Measurements from ENCODE around the gene SLC23A2. TPM values are rescaled to one million over a fixed set of nuclear protein-coding genes. Genes with fewer than 3 reads are reported as not detected.

SLC23A2 gene
- polyA plus RNA-seq, 1 of the 3 experiments (the other 2 are of a cell fraction): 14.0 TPM

GRCh38 chr20:4962241-4962855 lies 39.0 kb downstream of the SLC23A2 start:
- no peak for DNase-seq
- TF ChIP-seq NFIC (IDR thresholded peaks at IDR 0.05; ENCODE audit: borderline replicate concordance) (no peak), FOXJ3 (CRISPR knock-in tag; IDR thresholded peaks at IDR 0.05) (no peak), TCF12 (IDR thresholded peaks at IDR 0.05) (no peak), NRF1 (IDR thresholded peaks at IDR 0.05; ENCODE audit: low read depth, low read length) (no peak), MAX (IDR thresholded peaks at IDR 0.05; ENCODE audit: low read depth) (no peak), GABPA (IDR thresholded peaks at IDR 0.05; ENCODE audit: low read depth) (no peak), CTCF (IDR thresholded peaks at IDR 0.05) (no peak), YY1 (IDR thresholded peaks at IDR 0.05; ENCODE audit: low read depth) (no peak), REST (IDR thresholded peaks at IDR 0.05; ENCODE audit: low read depth, low read length) (no peak), FOSL2 (IDR thresholded peaks at IDR 0.05; ENCODE audit: borderline replicate concordance, low read depth) (no peak), RCOR1 (IDR thresholded peaks at IDR 0.05; ENCODE audit: low read length) (no peak)
- TF ChIP-seq, protein P1, sequence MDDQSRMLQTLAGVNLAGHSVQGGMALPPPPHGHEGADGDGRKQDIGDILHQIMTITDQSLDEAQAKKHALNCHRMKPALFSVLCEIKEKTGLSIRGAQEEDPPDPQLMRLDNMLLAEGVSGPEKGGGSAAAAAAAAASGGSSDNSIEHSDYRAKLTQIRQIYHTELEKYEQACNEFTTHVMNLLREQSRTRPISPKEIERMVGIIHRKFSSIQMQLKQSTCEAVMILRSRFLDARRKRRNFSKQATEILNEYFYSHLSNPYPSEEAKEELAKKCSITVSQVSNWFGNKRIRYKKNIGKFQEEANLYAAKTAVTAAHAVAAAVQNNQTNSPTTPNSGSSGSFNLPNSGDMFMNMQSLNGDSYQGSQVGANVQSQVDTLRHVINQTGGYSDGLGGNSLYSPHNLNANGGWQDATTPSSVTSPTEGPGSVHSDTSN (IDR thresholded peaks at IDR 0.05): no peak
- TF ChIP-seq, protein P2, sequence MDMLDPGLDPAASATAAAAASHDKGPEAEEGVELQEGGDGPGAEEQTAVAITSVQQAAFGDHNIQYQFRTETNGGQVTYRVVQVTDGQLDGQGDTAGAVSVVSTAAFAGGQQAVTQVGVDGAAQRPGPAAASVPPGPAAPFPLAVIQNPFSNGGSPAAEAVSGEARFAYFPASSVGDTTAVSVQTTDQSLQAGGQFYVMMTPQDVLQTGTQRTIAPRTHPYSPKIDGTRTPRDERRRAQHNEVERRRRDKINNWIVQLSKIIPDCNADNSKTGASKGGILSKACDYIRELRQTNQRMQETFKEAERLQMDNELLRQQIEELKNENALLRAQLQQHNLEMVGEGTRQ (IDR thresholded peaks at IDR 0.05; ENCODE audit: borderline replicate concordance, low read depth, low read length): no peak
- H3K27ac ChIP-seq (ENCODE audit: low read depth in 2 of 2, low read length in 1 of 2): no peak overlapping the region
- no peaks in the 10 kb centered on the region for H3K9me3 ChIP-seq
- no peak overlapping the region for H3K4me2 ChIP-seq
- H3K27me3 ChIP-seq (ENCODE audit: insufficient read depth): no peaks in the 10 kb centered on the region
- H3K79me2 ChIP-seq (ENCODE audit: insufficient read depth): peaks cover 5% of the 10 kb centered on the region
- H3F3A ChIP-seq (replicated peaks; ENCODE audit: insufficient read depth): no peaks in the 10 kb centered on the region
- no peaks in the 10 kb centered on the region for H3K36me3 ChIP-seq (replicated peaks in 1 of 2; ENCODE audit: control insufficient read depth in 1 of 2, insufficient read depth in 2 of 2, low read length in 1 of 2)
- H3K9ac ChIP-seq: no peak overlapping the region
- ChIA-PET POLR2A (no interaction called here), CTCF (no interaction called here)
- no peaks in the 10 kb centered on the region; a peak in 1 of 4 replicates for H3K4me1 ChIP-seq (ENCODE audit: control insufficient read depth in 1 of 2, insufficient read depth in 2 of 2, low read depth in 1 of 2, low read length in 1 of 2)
- no peaks in the 10 kb centered on the region for H4K20me1 ChIP-seq (ENCODE audit: insufficient read depth)
- 85% methylated on average over 10 of the region's 10 CpGs for WGBS (ENCODE audit: low lambda C conversion rate)
- H3K4me3 ChIP-seq (ENCODE audit: low read depth in 2 of 2, low read length in 1 of 2): no peak overlapping the region
- H3K9me2 ChIP-seq: no peaks in the 10 kb centered on the region
- no peak overlapping the region for H2AFZ ChIP-seq (ENCODE audit: low read depth)
